DOHH2 (cell line): ENCODE results near the gene CYB5R3.

ENCODE experiments used
- CTCF ChIP-seq: fragments of 200-600 bp; sonication (generic); IDR thresholded peaks from one replicate; pipeline ENCODE4 v1.5.1; 2014; ENCODE audit warnings: antibody characterized with exemption, mild to moderate bottlenecking, low read depth, low read length; ENCODE audit not compliant: poor library complexity, severe bottlenecking
- EZH2phosphoT487 ChIP-seq: fragments of 200-600 bp; sonication (generic); IDR thresholded peaks from 2 replicates; pipeline ENCODE4 v1.6.1; 2017; ENCODE audit warnings: borderline replicate concordance, mild to moderate bottlenecking, antibody characterized with exemption, low read length, moderate library complexity, mixed read lengths

- no peak for TF ChIP-seq CTCF
- no peak for TF ChIP-seq EZH2phosphoT487
Measured at GRCh38 chr22:42577623-42578240, 71.5 kb downstream of the CYB5R3 start.
